Bone marrow (tissue), 2 donors: ENCODE results near the gene UBR2.
"Not testable (repeated sequence)": the region's sequence is repeated elsewhere in the genome, so short reads cannot be mapped to it uniquely, and the experiment has no call there.

ENCODE experiments used
- DNase-seq, 2 donors: peaks; one replicate each; lab custom pipeline; 2025; lab: John Stamatoyannopoulos, UW

The UBR2 gene

DNA sequence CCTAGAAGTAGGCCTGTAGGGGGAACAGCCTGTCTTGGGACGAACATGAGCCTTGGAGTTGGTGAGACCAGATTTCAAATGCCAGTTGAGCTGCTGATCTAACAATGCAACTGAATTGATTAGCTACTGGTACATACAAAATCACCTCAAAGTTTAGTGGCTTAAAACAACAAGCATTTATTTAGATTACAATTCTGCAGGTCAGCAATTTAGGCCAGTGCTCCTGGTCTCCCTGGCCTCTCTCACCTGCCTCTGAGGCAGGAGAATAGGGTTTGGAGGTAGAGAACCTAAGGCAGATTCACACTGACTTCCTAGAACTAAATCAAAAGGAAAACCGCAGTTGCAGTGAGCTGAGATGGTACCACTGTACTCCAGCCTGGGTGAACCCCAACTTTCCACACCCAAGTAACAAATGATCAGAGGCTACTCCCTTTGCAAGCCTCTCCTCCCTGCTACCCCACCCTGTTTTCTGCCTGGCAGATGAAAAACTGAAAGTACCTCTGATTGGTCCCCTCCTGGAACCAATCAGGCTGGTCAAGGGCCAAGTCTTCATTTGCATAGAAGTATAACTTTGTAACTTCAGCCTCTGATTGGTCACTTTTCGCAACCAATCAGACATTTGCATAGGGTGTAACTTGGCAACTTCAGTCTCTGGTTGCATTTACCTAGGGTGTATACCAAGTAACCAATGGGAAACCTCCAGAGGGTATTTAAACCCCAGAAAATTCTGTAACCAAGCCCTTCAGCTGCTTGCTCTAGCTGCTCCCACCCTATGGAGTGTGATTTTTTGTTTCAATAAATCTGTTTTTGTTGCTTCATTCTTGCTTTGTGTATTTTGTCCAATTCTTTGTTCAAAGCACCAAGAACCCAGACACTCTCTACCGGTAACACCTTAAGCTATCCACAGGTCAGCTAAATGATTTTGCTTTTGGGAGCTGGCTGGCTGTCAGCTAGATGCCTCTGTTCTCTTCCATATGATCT lies 8.1 kb upstream of the UBR2 start:
- no peak for DNase-seq

DNA sequence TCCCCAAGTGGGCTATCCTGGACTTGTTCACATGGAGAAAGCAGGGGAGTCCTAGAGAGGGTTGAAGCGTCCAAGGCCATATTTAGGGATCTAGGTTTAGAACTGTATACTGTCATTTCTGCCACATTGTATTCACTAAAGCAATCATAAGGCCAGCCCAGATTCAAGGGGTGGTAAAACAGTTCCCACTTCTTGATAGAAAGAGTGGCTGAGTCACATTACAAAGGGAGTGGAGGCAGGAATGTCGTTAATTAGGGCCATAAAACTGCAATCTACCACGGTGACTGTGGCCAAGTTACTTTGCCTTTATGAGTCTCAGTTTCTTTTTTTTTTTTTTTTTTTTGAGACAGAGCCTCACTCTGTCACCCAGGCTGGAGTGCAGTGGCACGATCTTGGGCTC lies 7.4 kb upstream of the UBR2 start:
- DNase-seq: no peak

DNA sequence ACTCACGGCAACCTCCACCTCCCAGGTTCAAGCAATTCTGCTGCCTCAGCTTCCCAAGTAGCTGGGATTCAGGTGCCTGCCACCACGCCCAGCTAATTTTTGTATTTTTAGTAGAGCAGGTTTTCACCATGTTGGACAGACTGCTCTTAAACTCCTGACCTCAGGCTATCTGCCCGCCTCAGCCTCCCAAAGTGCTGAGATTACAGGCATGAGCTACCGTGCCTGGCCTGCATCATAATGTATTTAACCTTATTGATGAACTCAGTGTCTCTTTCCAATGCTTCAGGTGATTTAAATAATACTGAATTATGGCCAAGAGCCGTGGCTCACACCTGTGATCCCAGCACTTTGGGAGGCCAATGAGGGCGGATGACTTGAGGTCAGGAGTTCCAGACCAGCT lies 4.6 kb upstream of the UBR2 start:
- not testable (repeated sequence) for DNase-seq

DNA sequence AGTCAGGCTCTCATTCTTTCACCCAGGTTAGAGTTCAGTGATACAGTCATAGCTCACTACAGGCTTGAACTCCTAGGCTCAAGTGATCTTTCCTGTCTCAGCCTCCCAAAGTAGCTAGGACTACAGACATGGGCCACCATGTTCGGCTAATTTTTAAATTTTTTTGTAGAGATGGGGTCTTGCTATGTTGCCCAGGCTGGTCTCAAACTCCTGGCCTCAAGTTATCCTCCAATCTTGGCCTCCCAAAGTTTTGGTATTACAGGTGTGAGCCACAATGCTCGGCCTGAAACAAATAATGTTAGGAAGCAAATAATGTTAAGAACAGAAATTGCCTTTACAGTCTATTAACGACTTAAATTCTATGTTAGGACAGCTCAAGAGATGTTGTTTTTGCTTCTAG lies 1.8 kb upstream of the UBR2 start:
- DNase-seq: no peak

DNA sequence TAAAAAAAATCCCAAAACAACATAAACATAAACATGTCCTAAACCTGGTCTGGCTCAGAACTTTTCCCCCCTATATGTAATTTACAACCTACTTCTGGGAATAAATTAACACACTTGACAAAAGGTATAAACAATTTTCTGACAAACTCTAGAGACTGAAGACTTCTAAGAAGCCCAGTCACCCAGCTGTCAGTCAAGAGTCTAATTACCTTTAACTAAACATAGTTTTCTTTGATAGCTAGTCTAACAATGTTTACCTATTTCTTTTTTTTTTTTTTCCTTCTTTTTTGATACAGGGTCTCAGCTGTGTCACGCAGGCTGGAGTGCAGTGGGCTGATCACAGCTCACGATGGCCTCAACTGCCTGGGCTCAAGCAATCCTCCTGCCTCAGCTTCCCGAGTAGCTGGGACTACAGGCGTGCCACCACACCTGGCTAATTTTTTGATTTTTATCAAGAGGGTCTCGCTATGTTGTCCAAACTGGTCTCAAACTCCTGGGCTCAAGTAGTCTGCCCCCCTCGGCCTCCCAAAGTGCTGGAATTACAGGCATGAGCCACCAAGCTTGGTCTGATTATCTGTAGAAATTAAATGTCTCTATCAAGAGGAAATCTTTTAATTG lies 932 bp upstream of the UBR2 start:
- no peak for DNase-seq

DNA sequence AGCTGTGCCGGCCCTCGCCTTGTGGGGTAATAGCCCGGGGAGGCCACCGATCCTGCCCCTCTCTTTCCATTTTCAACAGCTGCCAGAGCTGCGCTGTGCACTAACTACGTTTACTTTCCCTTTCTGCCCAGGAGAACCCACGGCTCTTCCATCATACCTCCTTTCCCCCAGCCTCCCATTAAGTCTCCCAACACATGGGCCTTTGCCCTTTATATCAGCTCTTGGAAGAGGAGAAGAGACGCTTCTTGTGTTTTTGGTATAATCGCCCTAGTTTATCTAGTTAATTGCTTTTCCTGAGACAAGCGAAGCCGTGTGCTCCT lies 637 bp downstream of the UBR2 start:
- no peak for DNase-seq

DNA sequence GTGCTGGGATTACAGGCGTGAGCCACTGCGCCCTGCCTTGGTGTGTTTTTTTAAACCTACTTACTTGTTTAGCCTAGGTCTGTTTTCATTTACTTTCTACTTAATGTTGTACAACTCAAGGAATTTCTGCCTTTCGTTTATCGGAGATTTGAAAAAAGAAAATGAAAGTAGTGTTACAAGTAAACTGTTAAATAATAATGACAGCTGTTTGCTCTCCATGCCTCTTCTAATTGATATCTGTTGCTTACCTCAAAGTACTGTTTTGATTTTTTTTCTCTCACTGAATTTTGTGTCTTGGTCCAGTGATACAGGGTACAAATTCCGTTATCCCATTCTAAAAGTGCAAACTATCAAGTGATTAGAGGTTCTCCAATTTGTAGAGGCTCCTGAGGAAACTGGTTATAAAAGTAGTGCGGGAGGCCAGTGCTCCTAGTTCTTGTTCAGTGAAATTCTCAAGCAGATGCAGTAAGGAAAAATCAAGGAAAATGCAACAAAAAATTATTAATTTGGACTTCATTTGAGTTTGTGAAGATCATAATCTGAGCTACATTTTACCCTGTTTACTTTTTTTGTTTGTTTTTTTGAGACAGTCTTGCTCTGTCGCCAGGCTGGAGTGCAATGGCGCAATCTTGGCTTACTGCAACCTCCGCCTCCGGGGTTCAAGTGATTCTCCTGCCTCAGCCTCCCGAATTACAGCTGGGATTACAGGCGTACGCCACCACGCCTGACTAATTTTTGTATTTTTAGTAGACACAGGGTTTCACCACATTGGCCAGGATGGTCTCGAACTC lies 2.2 kb downstream of the UBR2 start:
- DNase-seq: no peak

DNA sequence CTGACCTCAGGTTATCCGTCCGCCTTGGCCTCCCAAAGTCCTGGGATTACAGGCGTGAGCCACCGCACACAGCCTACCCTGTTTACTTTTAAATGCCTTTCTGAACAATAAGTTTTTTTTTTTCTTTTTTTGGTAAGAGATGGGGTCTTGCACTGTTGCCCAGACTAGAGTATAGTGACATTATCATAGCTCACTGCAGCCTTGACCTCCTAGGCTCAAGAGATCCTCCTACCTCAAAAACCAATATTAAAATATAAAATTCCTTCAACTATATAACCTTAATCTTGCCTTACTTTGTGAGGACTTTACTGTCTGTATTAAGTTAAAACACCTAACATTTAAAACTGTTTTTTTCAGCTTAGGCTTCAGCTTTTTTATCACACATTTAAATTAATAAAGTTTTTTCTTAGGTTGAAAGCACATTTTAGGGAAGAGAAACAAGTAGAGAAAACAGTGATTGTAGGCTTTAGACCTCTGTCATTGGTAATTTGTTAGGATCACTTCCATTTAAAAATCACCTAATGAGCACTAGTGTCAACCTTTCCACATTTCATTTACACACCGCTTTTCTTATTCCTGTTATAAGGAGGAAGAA lies 2.9 kb downstream of the UBR2 start:
- no peak for DNase-seq

DNA sequence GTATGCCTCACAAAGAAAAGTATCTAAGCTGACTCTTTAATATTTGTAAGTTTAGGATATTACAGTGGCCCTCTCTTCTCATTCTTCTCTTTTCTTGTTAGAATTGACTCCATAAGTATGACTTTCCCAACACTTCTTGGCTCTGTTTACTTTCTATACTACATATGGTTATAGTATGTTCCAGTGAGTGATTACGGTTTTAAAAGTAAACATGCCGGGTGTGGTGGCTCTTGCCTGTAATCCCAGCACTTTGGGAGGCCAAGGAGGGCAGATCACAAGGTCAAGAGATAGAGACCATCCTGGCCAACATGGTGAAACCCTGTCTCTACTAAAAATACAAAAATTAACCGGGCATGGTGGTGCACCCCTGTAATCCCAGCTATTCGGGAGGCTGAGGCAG lies 3.4 kb downstream of the UBR2 start:
- DNase-seq: not testable (repeated sequence)

DNA sequence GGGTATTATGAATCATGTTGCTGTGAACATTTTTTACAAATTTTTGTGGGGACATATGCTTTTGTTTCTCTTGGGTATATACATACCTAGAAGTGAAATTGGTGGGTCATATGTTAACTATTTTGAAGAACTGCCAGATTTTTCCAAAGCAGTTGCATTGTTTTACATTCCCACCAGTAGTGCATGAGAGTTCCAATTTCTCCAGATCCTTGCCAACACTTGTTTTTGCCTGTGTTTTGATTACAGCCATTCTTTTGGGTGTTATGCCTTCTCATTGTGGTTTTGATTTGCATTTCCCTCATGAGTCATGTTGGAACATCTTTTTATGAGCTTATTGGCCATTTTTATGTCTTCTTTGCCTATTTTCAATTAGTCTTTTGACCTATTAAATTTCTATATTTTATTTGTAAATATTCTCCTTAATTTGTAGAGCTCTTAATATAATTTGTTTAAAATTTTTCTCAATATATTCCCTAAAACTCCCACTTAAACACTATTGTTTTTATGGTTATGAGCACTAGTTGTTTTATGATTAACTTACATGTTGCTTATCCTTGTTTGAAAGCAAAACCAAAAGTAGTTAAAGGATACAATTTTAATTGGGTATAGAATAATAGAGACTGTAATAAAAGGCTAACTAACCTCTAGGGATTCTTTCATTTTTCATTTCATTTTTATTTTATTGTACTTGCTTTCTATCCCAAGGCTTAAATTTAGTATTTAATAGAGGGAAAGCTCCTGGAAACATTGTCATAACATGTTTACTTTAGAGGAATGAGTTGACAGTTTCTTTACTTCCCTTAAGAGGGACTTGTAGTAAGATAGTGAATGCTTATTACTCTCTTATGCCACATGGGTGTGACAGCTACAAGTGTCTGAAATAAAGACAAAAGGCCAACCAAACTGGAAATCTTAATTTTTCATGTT lies 5.5 kb downstream of the UBR2 start:
- DNase-seq: peak in 1 of 2 donors; percentile 69

DNA sequence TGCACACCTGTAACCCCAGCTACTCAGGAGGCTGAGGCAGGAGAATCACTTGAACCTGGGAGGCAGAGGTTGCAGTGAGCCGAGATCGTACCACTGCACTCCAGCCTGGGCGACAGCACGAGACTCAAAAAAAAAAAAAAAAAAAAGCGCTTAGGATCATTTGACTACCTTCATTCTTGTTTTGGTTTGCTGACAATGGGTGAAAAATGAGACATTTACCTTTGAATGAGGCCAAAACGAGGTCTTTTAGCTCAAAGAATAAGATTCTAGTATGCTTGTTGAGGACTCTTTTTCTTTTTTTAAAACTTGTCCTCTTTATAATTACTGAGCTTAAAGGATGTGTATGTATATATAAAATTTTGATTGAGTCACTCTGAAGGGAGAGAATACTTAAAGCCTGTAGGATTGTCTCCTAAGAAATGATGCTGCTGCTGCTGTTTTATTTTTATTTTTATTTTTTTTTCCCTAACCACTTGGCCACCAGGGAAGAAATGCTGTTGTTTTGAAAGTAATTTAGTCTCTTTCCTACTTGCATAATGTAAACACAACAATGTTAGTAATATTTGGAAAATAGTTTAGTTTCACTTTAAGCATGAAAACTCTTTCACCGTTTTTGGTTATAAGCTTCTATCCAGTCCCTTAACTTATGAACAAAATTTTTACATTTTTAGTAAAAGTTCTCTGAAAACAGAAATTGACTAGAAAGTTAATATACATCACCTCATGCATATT lies 7.9 kb downstream of the UBR2 start:
- no peak for DNase-seq

DNA sequence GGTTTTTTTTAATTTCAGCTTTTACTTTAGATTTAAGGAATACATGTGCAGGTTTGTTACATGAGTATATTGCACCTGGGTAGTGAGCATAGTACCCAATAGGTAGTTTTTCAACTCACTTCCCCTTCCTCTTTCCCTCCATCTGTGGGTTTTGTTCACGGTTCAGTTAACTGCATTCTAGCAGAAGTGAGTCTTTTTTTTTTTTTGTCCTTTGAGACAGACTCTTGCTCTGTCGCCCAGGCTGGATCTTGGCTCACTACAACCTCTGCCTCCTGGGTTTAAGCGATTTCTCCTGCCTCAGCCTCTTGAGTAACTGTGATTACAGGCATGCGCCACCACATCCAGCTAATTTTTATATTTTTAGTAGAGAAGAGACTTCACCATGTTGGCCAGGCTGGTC lies 8.7 kb downstream of the UBR2 start:
- peak in 1 of 2 donors; percentile 22 for DNase-seq

DNA sequence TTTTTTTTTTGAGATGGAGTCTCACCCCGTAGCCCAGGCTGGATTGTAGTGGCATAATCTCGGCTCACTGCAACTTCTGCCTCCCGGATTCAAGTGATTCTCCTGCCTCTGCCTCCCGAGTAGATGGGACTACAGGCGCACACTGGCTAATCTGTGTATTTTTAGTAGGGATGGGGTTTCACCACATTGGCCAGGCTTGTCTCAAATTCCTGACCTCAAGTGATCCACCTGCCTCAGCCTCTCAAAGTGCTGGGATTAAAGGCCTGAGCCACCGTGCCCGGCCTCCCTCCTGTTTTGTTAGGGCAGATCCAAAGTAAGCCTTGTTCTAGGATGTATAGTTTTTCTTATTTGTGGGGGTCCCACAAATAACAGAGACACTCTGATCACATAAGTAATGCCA lies 12.7 kb downstream of the UBR2 start:
- not testable (repeated sequence) for DNase-seq

DNA sequence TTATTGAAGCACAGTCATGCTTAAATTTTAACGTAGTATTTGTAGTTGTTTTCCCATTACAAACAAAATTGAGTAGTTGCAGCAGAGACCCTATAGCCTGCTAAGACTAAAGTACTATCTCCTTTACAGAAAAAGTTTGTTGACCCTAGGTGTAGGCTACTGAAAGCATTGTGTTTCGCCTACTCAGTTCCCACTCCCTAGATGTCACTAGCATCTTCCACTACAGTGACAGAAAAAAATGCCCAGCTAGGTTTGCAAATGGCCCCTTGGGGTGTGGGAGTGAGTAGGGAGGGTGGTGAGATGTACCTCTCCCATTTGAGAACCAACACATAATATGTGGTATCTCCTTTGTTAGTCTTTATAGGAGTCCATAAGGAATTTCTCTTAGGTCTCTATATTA lies 34.5 kb downstream of the UBR2 start:
- no peak for DNase-seq

DNA sequence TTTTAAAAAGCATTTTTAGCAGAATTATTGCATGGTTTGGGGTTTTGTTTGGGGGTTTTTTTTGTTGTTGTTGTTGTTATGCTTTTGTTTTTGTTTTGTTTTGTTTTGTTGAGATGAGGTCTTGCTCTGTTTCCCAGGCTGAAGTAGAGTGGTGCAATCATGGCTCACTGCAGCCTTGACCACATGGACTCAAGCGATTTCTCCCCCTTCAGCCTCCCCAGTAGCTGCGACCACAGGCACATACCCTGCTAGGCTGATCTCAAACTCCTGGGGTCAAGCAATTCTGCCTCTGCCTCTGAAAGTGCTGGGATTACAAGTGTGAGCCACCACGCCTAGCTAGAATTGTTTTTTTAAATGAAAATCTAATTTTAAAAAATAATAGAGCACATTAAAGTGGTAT lies 35.7 kb downstream of the UBR2 start:
- DNase-seq: no peak

DNA sequence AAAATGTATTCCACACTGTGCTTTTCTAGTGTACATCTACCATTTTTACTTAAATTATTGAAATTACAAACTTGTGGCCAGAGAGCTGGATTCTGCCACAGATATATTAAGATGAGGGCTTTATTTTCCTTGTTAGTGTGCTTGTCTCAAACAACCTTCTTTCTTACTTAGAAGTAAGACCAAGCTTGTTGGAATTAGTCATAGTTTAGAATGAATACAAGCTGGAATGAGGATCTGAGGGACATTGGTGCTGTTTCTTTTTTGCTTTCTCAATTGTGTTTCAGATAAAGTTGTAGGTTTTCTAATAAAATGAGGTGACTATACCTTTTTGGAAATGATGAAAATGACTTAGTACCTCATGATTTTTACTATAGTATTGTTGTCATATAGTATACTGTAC lies 40.3 kb downstream of the UBR2 start:
- no peak for DNase-seq

DNA sequence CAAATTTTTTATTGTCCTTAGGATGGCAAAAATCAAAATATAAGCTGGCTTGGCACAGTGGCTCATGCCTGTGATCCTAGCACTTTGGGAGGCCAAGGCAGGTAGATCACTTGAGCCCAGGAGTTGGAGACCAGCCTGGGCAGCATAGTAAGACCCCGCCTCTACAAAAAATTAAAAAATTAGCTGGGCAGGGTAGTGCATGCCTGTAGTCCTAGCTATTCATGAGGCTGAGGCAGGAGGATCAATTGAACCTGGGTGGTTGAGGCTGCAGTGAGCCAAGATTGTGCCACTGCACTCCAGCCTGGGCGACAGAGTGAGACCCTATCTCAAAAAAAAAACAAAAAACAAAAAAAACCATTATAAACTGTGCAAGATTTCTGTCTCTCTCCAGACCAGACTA lies 40.9 kb downstream of the UBR2 start:
- DNase-seq: not testable (repeated sequence)

DNA sequence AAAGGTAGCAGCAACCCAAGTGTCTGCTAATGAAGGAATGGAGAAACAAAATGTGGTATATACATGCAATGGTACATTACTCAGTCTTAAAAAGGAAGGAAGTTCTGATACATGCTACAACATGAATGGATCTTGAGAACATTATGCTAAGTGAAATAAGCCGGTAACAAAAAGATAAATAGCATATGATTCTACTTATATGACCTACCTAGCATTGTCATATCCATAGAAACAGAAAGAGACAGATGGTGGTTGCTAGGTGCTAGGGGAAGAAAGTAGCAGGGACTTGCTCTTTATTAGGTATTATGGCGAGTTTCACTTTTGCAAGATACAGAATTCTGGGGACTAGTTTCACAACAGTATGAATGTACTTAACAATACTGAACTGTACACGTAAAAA lies 46.6 kb downstream of the UBR2 start:
- DNase-seq: no peak

DNA sequence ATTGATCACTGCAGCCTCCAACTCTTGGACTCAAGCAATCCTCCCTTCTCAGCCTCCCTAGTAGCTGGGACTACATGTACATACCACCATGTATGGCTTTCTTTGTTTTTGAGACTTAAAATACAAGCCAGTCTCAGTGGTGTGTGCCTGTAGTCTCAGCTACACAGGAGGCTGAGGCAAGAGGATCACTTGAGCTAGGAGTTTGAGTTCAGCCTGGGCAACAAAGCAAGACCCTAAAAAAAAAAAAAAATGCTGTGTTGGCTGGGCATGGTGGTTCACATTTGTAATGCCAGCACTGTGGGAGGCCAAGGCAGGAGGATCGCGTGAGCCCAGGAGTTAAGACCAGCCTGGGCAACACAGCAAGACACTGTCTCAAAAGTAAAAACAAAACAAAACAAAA lies 51.7 kb downstream of the UBR2 start:
- DNase-seq: no peak

DNA sequence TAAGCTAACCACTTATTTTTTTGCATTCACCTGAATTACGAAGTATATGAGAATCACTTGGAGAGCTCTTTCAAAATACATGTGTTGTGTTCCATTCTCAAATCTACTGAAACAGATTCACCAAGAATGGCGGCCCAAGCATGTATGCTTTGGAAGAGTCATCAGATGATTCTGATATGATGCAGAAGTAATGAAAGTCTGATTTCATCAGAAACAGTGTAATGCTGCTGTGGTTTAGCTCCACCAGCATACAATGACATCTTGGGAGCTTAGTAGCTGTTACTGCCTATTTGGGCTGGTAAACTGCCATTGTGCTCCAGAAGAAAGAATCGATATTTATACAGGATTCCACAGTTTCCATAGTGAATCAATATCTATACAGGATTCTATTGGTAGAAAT lies 52.9 kb downstream of the UBR2 start:
- no peak for DNase-seq

DNA sequence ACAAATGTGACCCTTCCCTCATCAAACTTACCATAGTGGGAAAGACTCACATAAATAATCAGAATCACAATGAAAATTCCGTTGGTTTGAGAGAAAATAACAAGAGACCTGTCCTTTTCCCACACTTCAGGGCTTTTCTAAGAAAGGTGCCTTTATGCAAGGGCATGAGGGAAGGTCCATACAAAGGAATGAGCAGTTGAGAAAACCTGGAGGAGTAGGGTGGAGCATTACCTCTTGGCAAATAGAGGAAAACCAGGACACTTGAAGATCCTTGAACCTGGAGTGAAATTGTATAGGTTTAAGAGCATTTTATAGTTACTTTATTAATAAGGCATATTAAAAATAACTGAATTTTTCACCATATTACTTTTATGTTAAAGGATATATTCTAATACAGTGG lies 54.3 kb downstream of the UBR2 start:
- DNase-seq: no peak
